ENCODE measurements around the gene AGXT.

AGXT gene

GRCh38 chr2:240927390-240927781 is 58.8 kb downstream of the AGXT start:
- DNase-seq (ENCODE audit: low spot score), result no peak

- DNase-seq (ENCODE audit: low spot score), result no peak
Observed at GRCh38 chr2:240928476-240929363, 60.1 kb downstream of the AGXT start.

- DNase-seq (ENCODE audit: low spot score), result no peak
Observed at GRCh38 chr2:240929364-240930095, 60.9 kb downstream of the AGXT start.

Data from AG20443 (cell line).